ENCODE measurements around the gene RAB44. TPM values are rescaled to one million over a fixed set of nuclear protein-coding genes. Genes with fewer than 3 reads are reported as not detected.

RAB44 gene
- total and polyA plus RNA-seq, 2 of the 13 experiments (the other 11 are each of a cell fraction or from before 2014, with no cell fraction given) = not detected

- CTCF ChIA-PET (ENCODE audit: low intra/inter-chr PET ratio, low total read pairs) = no interaction called here
Measured at GRCh38 chr6:36660771-36661471, 36.7 kb upstream of the RAB44 start.

More at GRCh38 chr6:36660771-36661471, 36.7 kb upstream of the RAB44 start:
- Histone ChIP-seq H3K4me1 (ENCODE audit: insufficient read depth, low read length) (peaks cover 33% of the 10 kb centered on the region), H3K9ac (ENCODE audit: insufficient read depth, low read depth, low read length) (no peak overlapping the region), H3K27ac (ENCODE audit: extremely low read length, insufficient read depth, low read length) (no peak overlapping the region), H3K27me3 (ENCODE audit: control insufficient read depth in 1 of 2, insufficient read depth in 2 of 2, low read length in 2 of 2) (peaks cover 0 to 44% of the 10 kb centered on the region in 2 experiments; a peak in 2 of 5 replicates), H3K4me3 (replicated peaks in 1 of 3; ENCODE audit: insufficient read depth in 1 of 3, low read depth in 2 of 3, low read length in 3 of 3) (no peak overlapping the region), H3K9me3 (ENCODE audit: low read length) (no peaks in the 10 kb centered on the region), H2AFZ (ENCODE audit: low read length) (no peak overlapping the region), H3K4me2 (ENCODE audit: low read depth, low read length) (no peak overlapping the region), H3K79me2 (ENCODE audit: insufficient read depth, low read length) (no peaks in the 10 kb centered on the region), H3K36me3 (replicated peaks in 1 of 2; ENCODE audit: control insufficient read depth in 1 of 2, insufficient read depth in 2 of 2, low read length in 2 of 2) (no peaks in the 10 kb centered on the region), H4K20me1 (ENCODE audit: insufficient read depth, low read length) (no peaks in the 10 kb centered on the region)
- WGBS (ENCODE audit: low lambda C conversion rate) = 80% methylated on average over 44 of the region's 44 CpGs
- FAIRE-seq (no peak), DNase-seq (ENCODE audit: low spot score) (no peak), ATAC-seq (no peak)
- TF ChIP-seq ZNF510 (CRISPR knock-in tag; IDR thresholded peaks at IDR 0.05; ENCODE audit: low read depth) (no peak), ZNF891 (CRISPR knock-in tag; IDR thresholded peaks at IDR 0.05) (no peak), POLR2AphosphoS2 (IDR thresholded peaks at IDR 0.05; ENCODE audit: low read depth, low read length) (no peak), PRDM4 (CRISPR knock-in tag; IDR thresholded peaks at IDR 0.05; ENCODE audit: borderline replicate concordance) (no peak), AGO1 (IDR thresholded peaks at IDR 0.05; ENCODE audit: low read depth, low read length, poor library complexity, severe bottlenecking) (no peak), RFXAP (CRISPR knock-in tag; IDR thresholded peaks at IDR 0.05; ENCODE audit: borderline replicate concordance) (no peak), ZBTB14 (CRISPR knock-in tag; IDR thresholded peaks at IDR 0.05) (no peak), FOXA1 (IDR thresholded peaks at IDR 0.05) (no peak), FOXA1 (CRISPR knock-in tag; IDR thresholded peaks at IDR 0.05) (no peak), ZNF513 (CRISPR knock-in tag; conservative IDR thresholded peaks at IDR 0.05) (no peak), TFE3 (CRISPR knock-in tag; IDR thresholded peaks at IDR 0.05) (no peak)
- intact Hi-C loops (cut with micrococcal nuclease; ENCODE audit: unreplicated experiment) = no loop called here
- in situ Hi-C loops (cut with HindIII; ENCODE audit: extremely low pct_ligation_motif_present, low pct_unique_long_range_greater_than_20kb) = no loop called here
- no TSS peak for BruUV-seq (replicated peaks)
- POLR2A ChIA-PET = no interaction called here
